Pancreas (tissue), 10 donors: ENCODE data around the gene B3GAT3. TPM values are rescaled to one million over a fixed set of nuclear protein-coding genes. Genes with fewer than 3 reads are reported as not detected.

Experiments used
- ATAC-seq, 4 donors: fragments of 200-7000 bp; cut with Tn5 transposase; one replicate each; pipeline versions ENCODE4 v1.8.0 to v1.9.1; 2020; ENCODE audit warnings: mild to moderate bottlenecking in 4 of 4, moderate library complexity in 4 of 4
- DNase-seq, 6 donors: peaks; one replicate each; pipeline ENCODE4 v3.0.0-alpha.2; 2020
- FAIRE-seq: peaks from 2 replicates; lab custom pipeline; 2012; peaks lifted over from hg19 to GRCh38; lab: Jason Lieb, UNC
- H3K27ac ChIP-seq, 4 donors: fragments of 200-600 bp; sonication (generic); 1 replicate in 3 of 4; 2 replicates in 1 of 4; pipeline versions ENCODE4 v1.5.0 to v1.8.0; 2020
- H3K27me3 ChIP-seq, 4 donors: fragments of 200-600 bp; one replicate each; pipeline ENCODE4 v1.8.0; 2021
- H3K36me3 ChIP-seq, 3 donors: fragments of 200-600 bp; sonication (generic) in 1 of 3; one replicate each; pipeline versions ENCODE4 v1.5.0 to v1.8.0; 2020 to 2021
- H3K4me1 ChIP-seq, 3 donors: fragments of 200-600 bp; one replicate each; pipeline ENCODE4 v1.8.0; 2021
- H3K4me3 ChIP-seq, 4 donors: fragments of 200-600 bp; sonication (generic) in 2 of 4; one replicate each; pipeline versions ENCODE4 v1.5.0 to v1.8.0; 2020 to 2021
- H3K9me3 ChIP-seq, 4 donors: fragments of 200-600 bp; one replicate each; pipeline ENCODE4 v1.8.0; 2021
- CTCF ChIP-seq, 4 donors: fragments of 200-600 bp; sonication (generic) in 3 of 4; IDR thresholded peaks; one replicate each; pipeline versions ENCODE4 v1.5.0 to v1.8.0; 2021; ENCODE audit warnings: antibody characterized with exemption in 4 of 4
- WGBS, 2 donors: extraction: QIAGEN DNeasy Blood & Tissue Kit; methylation state at CpG; one replicate each; pipeline ENCODE4 v1.1.7; 2013; 5-methylcytosine and 5-hydroxymethylcytosine counted together
- intact Hi-C, 3 donors: fragments of 100-400 bp; cut with DNase I; formaldehyde crosslinking; loops; one replicate each; pipeline versions ENCODE4 v1.11.1 to v1.14.2; 2022
- polyA plus RNA-seq, 2 donors: library from polyadenylated mRNA; stranded (reverse); fragments of 200-250 nt; gene quantifications; one replicate each; pipeline ENCODE4 v1.2.3, GENCODE V29; 2013
- total RNA-seq, 6 donors: library from RNA; stranded (reverse); fragmentation: NEBNext Ultra II Directional in 4 of 6; extraction: Animal tissue kit (Norgen Biotek cat#: 25700) in 4 of 6; gene quantifications; one replicate each; pipeline versions ENCODE4 v1.2.1 to v1.2.4, GENCODE V29; 2021 to 2023
- donor health status: healthy with polysubstance abuse.
- donor health status: DM: no; HTN: no; CAD: no; lungs with moderate emphysema.
- donor health status: DM: no; HTN: no; CAD: no.
- donor health status: control.
- donor health status: control.
- donor health status: Bipolar disorder and iron deficiency.
- donor health status: DM: yes; HTN: yes; CAD: no.
- donor health status: DM: no; HTN: no; CAD: no.
- donor health status: DM: no; HTN: no; CAD: no.
- donor health status: DM: yes; HTN: yes; CAD: no.

B3GAT3 gene
- total and polyA plus RNA-seq, 8 donors = 13.2 to 50.8 (median 18.5) TPM

- peaks cover 0 to 14% (median 3%) of the 10 kb centered on the region in 3 donors for H3K36me3 ChIP-seq
- intact Hi-C loops = no loop called here
- peak; percentile 99 for DNase-seq
- WGBS, 2 donors = 0 to 1% methylated on average over 67 to 73 of the region's 73 CpGs
- no peak for TF ChIP-seq CTCF (IDR thresholded peaks at IDR 0.05)
- H3K27ac ChIP-seq = peak within 1 kb of the TSS; percentile 75 to 87 (median 84)
- peak; percentile 77 for FAIRE-seq
- no peaks in the 10 kb centered on the region for H3K27me3 ChIP-seq
- H3K9me3 ChIP-seq = no peaks in the 10 kb centered on the region
- H3K4me1 ChIP-seq = peaks cover 6 to 13% (median 8%) of the 10 kb centered on the region in 3 donors
- peak within 1 kb of the TSS; percentile 82 to 98 (median 92) for H3K4me3 ChIP-seq
- ATAC-seq = peak; percentile 97 to 99 (median 98)
Measured at GRCh38 chr11:62645946-62646824, 24.4 kb upstream of the B3GAT3 start, which contains the start of gene GANAB. Gene GANAB, minus strand, starts transcription at chr11:62646613. Its CDS starts 14 bp downstream, at chr11:62646599.

- ATAC-seq (no peak), FAIRE-seq (no peak), DNase-seq (no peak)
- intact Hi-C loops = no loop called here
- peak overlapping the region in 2 of 4 donors; percentile 81 to 87 for H3K27ac ChIP-seq
- H3K36me3 ChIP-seq = peaks cover 0 to 14% (median 3%) of the 10 kb centered on the region in 3 donors
- 6 to 9% methylated on average over 11 of the region's 11 CpGs for WGBS, 2 donors
- TF ChIP-seq CTCF (IDR thresholded peaks at IDR 0.05) = no peak
- H3K4me3 ChIP-seq = peak overlapping the region; percentile 82 to 98 (median 92)
- H3K4me1 ChIP-seq = peaks cover 6 to 13% (median 8%) of the 10 kb centered on the region in 3 donors
- no peaks in the 10 kb centered on the region for H3K9me3 ChIP-seq
- no peaks in the 10 kb centered on the region for H3K27me3 ChIP-seq
Measured at GRCh38 chr11:62645671-62645945, 23.8 kb upstream of the B3GAT3 start.

GRCh38 chr11:62644220-62644619 lies 22.4 kb upstream of the B3GAT3 start:
- H3K9me3 ChIP-seq = no peaks in the 10 kb centered on the region
- DNase-seq = no peak
- intact Hi-C loops = no loop called here
- H3K27ac ChIP-seq = no peak overlapping the region
- no peak overlapping the region for H3K4me3 ChIP-seq
- TF ChIP-seq CTCF (IDR thresholded peaks at IDR 0.05) = no peak
- WGBS, 2 donors = 83 to 89% methylated on average over 8 of the region's 8 CpGs
- H3K27me3 ChIP-seq = no peaks in the 10 kb centered on the region
- peaks cover 0 to 8% (median under 1%) of the 10 kb centered on the region in 3 donors for H3K36me3 ChIP-seq
- ATAC-seq = no peak
- peaks cover 6 to 13% (median 8%) of the 10 kb centered on the region in 3 donors for H3K4me1 ChIP-seq
- FAIRE-seq = no peak

- intact Hi-C loops = no loop called here
- ATAC-seq (peak in 1 of 4 donors; percentile 28), DNase-seq (no peak), FAIRE-seq (no peak)
- Histone ChIP-seq H3K9me3 (no peaks in the 10 kb centered on the region), H3K4me1 (no peaks in the 10 kb centered on the region), H3K36me3 (peaks cover 3 to 93% (median 45%) of the 10 kb centered on the region in 3 donors), H3K27me3 (no peaks in the 10 kb centered on the region), H3K27ac (no peak overlapping the region), H3K4me3 (no peak overlapping the region)
- WGBS, 2 donors = 65 to 71% methylated on average over 6 of the region's 6 CpGs
- no peak for TF ChIP-seq CTCF (IDR thresholded peaks at IDR 0.05)
Measured at GRCh38 chr11:62632492-62632891, 10.7 kb upstream of the B3GAT3 start.

- intact Hi-C loops = no loop called here
- Histone ChIP-seq H3K27ac (no peak overlapping the region), H3K4me1 (no peaks in the 10 kb centered on the region), H3K9me3 (no peaks in the 10 kb centered on the region), H3K27me3 (no peaks in the 10 kb centered on the region), H3K4me3 (no peak overlapping the region), H3K36me3 (peaks cover 8 to 69% (median 44%) of the 10 kb centered on the region in 3 donors)
- no peak for TF ChIP-seq CTCF (IDR thresholded peaks at IDR 0.05)
- ATAC-seq = no peak
- FAIRE-seq = no peak
- no peak for DNase-seq
- 89 to 93% methylated on average over 3 of the region's 3 CpGs for WGBS, 2 donors
Measured at GRCh38 chr11:62627713-62628112, 5.9 kb upstream of the B3GAT3 start.
